NCI-H1436 (cell line): ENCODE measurements around the gene MYO1H.
A peak's percentile ranks its signal among the peaks of the same experiment; 100 is the strongest.
"Not testable (repeated sequence)": the region's sequence is repeated elsewhere in the genome, so short reads cannot be mapped to it uniquely, and the experiment has no call there.

Experiments used
- DNase-seq: peaks from one replicate; lab custom pipeline; 2025; lab: John Stamatoyannopoulos, UW

The MYO1H gene

DNA sequence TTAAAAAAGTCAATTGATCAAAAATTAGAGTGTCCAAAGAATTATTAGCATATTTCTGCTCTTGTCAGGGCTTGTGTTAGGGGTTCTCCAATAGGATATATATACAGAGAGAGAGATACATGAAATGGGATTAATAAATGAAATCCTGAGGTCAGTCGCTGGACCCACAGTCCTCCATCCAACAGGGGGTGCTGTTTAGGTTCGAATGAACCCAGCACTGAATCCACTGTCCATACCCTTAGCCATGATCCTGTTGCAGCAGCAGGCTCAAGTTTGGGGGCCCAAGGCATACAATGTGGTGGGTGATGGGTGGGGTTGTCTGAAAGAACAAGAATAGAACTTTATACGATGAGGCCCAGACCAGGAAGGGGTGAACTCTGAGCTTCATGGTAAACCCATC, 780 bp upstream of the MYO1H start:
- no peak for DNase-seq

DNA sequence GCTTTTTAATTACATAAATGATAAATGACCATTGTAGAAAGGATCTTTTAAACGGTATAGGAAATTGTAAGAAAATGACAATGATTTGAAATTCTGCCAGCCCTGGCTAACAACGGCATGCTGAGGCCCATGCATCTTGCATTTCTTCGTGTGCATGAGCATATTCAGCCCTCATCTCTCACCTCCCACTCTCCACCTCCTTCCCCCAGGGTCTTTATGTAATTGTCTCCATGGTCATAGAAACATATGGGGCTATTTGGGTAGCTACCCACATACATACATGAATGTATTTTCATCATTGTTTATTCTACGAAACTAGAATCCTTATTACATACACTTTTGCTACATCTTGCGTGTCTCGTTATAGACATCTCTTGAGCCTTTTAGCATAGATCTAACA, 4.5 kb downstream of the MYO1H start:
- DNase-seq = no peak

DNA sequence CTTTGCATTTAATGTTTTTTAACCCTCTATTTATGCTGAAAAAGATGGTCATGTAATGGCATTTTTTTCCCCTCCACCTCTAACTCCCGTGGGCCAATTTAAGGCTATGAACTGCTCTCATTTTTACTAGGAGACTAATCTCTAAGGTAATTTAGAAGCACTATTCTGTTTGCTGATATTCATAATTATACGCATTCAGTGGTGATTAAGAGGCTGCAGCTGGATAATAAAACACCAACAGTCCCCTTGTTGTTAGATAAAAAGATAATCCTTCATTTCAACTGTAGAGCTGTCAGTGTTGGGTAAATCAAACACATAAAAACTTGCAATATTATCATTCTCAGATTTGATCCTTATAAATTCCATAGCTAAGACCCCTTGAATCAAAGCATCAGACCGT, 8.9 kb downstream of the MYO1H start:
- no peak for DNase-seq

DNA sequence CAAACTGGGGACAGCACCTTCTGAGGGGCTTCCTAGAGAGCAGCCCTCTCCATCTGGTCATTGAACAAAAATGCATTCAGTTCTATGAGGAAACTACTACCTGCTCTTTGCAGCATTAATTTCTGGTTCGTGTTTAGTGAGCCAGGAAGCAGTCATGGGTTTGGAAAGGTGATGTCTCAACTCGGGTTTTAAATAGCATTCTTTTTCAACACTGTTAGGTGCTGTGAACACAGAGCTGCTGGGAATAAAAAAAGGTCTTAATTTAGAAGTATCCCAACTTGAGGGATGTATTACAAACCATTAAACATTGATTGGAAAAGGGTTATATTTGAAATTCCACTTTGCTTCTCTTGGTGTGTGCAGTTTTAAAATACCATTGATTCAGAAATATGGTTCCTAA, 9.3 kb downstream of the MYO1H start:
- no peak for DNase-seq

DNA sequence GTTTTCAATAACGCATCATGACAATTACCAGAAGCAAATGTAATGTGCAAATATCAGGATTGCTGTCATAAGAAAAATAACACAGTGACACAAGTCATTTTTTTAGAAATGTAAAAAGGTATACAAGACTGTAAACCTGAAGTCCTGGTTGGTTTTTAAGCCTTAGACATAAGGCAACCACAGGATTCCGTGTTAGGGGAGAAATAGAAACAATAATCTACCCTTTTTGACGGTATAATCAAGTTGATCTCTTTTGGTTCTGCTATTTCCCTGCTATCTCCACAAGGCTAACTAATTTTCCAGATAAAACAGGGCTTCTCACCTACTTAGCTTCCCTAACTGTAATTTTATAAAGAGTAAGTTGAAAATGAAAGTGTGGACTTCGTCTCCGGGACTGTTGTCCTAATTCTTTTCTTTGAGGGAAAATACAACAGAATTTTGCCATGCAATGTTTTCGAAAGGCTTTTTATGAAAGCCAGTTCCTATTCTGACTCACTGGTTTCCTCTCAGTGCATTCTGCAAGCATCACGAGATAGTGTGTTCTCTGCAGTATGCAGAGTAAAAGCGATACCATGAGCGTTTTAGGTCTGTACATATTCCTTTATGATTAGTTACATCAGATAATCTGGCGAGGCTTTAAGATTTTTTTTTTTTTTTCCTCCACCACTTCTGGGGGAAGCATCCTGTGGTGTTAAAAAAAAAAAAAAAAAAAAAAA, 10.6 kb downstream of the MYO1H start:
- DNase-seq = no peak

DNA sequence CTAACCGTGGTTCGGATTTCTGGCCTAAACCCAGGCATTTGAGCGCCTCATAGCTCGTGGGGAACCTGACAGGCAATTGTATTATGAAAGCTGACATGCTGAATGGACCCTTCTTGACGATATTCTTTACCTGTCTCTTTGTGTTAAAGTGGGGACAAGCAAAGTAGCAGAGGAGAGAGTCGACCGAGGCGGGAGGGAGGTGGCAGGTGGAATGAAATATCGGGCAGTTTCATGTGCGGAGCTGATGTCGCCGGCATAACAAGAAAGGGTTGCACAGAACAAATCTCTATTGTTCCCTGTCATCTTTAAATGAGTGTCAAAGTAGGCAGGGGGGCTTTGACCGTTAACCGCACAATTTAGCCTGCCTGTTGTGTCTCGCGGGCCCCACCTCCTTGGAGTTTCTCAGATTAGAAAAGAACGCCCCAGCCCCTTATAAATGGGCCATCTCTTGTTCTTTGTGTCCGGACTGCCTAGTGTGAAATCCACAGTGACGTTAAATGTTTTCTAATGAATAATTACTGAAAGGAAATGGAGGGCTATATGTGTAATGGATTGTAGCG, 11.5 kb downstream of the MYO1H start:
- no peak for DNase-seq

DNA sequence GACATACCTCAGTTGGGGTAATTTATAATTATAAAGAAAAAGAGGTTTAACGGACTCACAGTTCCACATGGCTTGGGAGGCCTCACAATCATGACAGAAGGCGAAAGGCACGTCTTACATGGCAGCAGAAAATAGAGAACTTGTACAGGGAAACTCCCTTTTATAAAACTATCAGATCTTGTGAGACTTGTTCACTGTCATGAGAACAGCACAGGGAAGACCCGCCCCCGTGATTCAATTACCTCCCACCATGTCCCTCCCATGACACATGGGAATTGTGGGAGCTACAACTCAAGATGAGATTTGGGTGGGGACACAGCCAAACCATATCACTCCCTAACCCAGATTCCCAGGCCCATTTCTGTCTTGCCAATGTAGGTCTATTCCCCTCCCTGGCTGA, 22.1 kb downstream of the MYO1H start:
- DNase-seq = no peak

DNA sequence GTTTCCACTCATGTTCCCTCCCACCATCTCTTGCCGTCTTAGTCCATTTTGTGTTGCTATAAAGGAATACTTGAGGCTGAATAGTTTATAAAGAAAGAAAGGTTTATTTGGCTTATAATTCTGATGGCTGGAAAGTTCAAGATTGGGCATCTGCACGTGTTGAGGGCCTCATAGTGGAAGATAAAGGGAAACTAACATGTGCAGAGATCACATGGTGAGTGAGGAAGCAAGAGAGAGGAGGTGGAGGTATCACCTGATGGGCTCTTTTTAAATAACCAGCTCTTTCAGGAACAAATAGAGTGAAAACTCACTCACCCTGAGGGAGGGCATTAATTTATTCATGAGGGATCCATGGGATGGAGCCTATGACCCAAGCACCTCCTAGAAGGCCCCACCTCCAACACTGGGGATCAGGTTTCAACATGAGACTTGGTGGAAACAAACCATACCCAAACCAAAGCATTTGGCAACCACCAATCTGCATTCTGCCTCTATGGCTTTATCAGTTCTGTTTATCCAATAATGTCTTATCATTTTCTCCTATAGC, 29.5 kb downstream of the MYO1H start:
- DNase-seq = no peak

DNA sequence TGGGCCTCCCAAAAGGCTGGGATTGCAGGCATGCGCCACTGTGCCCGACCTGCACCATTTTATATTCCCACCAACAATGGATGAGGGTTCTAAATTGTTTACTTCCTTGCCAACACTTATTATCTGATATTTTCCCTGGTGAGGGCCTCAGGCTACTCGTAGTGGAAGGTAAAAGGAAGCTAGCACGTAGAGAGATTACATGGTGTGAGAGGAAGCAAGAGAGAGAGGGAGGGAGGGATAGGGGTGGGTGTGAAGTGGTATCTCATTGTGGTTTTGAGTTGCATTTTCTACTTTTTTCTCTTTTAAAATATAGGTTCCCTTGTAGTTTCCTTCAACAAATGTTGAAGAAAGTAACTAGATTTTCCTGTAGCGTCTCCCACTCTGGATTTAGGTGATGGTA, 30.9 kb downstream of the MYO1H start:
- no peak for DNase-seq

DNA sequence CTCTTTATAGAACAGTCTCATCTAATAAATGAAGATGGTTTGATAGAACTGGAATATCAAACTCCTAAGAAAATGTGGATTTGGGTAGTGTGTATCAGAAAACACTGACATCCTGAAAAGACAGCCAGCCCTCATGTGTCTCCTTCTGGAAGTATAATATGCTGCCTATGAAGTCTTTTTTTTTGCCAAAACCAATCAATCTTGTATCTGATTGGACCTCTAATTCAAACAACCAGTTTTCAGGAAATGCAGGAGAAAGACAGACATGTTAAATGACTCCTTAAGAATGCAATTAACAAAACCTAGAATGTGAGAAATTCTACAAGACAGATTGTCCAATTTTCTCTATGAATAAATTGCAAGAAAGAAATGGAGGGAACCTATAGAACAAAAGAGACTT, 34.3 kb downstream of the MYO1H start:
- no peak for DNase-seq

DNA sequence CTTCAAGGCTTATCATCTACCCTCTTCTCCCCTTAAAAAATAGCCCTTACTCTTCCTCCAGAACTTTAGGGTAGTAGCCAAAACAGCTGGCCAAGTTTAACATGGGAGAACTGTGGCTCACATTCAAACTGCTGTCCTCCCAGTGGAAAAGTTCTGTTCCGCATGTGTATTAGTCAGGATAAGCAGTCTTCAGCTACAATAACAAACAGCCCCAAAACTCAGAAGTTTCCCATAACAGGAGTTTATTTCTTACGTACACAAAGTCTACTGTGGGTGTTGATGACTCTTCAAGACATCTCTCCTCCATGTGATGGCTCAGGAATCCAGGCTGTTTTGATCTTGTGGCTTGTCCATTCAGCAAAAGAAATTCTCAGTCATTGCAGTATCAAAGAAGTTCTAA, 35.5 kb downstream of the MYO1H start:
- DNase-seq = no peak

DNA sequence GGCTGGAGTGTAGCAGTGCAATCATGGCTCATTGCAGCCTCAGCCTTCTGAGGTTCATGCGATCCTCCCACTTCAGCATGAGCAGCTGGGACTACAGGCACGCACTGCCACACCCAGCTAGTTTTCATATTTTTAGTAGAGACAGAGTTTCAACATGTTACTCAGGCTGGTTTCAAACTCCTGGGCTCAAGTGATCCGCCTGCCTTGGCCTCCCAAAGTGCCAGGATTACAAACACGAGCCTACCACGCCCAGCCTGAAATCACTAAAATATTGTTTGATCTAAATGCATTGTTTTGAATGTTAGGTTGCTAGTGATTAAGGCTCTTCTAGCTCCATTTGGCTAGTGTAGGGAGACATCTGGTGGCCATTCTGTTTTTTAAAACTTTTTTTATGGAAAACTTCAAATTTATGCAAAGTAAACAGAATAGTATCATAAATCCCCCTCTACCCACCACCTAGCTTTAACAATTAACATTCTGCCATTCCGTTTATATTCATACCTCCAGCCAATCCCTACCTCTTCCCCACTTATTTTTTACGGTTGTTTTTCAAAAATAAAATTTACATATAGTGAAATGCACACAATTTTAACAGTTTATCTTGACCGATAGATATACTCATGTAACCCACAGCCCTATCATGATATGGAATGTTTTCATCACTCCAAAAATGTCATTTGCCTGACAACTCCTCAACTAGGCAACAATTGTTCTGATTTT, 37.8 kb downstream of the MYO1H start:
- DNase-seq = peak; percentile 37

DNA sequence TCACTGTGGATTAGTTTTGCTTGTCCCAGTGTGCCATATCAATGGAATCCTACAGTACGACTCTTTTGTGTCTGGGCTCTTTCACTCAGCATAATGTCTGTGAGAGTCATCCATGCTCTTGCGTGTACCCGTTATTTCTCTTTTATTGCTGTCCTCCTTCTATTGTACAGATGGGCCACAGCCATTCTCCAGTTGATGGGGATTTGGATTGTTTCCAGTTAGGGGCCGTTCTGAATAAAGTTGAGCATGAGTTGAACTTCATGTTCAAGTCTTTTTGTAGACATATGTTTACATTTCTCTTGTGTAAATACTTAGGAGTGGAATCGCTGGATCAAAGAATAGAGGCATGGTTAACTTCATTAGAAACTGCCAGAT, 38.3 kb downstream of the MYO1H start:
- DNase-seq = no peak

DNA sequence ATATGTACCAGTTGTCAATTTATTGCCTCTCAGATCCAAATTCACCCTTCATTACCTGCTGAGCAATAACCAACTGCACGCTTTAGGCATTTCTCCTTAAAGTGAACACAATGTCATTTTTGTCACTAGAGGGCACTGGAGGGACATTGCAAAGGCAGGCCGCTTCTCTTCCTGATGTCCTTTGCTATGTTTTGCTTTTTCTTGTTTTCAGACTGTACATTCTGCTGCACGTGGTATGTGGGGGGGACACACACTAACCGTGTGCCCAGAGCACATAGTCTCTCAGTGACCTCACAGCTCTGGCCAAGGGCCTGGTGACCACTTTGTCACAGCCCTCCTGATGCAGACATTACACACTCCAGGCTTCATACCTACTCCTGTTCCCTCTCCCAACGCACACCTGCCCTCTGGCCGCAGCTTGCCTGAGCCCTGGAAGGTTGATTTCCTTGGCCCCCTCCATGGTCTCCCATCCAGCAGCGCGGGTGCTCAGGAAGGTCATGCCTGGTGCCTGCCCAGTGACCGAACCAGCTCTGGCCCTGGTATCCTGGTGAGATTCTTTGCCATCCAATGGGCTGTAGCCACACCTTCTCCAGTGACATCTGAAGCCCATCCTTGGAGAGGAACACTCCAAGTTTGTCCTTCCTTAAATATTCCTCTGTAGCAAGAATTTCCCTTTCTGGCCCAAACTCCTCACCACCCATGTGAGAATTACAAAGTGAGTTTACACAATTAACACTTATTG, 39.9 kb downstream of the MYO1H start:
- DNase-seq = no peak

DNA sequence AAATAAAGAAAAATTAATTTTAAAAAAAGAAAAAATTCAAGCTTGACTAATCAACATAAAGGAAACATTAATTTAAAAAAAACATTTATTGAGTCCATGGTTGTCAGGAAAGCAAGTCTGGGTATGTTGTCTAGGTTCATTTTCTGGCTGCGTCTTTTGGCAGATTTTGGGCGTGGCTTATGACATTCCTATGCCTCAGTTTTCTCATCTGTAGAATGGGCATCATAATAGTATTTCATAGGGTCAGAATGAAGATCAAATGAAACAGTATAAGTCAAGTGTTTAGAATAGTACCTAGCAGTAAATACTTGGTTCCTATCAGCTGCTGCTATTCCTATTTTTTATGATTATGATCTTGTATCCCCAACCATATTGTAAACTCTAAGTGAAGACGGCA, 40.5 kb downstream of the MYO1H start:
- no peak for DNase-seq

DNA sequence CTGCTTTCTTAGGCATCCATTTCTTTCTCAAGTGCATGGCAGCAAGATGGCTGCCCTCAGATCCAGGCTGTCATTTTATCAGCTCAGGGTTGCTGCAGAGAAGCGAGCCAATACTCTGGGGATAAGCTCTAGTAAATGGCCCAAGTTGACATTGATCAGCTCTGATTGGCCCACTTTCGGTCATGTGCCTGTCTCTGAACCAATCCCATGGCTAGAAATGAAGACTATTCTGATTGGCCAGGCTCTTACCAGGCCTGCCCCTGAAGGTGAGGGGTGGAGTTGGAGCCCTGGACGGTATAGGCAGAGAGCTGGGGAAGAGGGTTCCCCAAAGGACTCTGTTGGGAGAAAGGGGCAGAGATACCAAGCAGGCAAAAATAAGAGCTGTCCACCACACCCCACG, 41.4 kb downstream of the MYO1H start:
- DNase-seq = peak; percentile 30

DNA sequence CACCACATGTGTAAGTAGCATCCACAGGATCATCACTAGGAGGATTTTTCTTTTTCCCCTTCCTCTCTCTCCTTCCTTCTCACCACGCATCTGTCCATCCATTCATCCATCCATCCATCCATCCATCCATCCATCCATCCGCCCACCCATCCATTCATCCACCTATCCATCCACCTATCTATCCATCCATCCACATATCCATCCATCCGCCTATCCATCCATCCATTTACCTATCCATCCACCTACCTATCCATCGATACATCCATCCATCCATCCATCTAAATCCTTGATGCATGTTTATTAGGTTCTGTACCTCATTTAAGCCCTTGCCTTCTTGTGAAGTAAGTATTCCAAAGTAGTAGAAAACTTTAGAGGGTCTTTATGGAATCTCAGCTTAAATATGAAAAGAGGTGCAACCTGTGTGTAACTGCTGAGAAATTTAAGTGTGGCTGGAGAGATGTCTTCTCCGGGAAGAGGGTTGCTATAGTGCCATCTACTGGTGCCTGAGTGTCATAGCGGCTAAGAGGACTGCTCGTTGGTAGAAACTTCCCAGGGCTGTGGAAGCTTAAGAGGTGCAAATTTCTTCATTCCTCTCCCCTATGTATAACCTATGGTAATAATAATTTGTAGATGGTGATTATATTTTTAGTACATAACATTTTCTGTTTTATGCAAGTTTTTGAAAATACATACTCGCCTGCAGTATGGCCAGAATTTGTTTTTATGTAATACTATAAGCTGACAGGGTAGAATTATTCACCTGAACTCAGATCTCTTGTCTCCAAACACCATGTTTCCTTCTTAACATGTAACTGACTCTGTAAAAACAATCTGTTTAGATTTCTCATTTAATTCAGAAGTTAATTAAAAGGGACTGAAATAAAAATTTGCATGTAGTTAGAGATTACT, 46.0 kb downstream of the MYO1H start:
- peak; percentile 69 for DNase-seq

DNA sequence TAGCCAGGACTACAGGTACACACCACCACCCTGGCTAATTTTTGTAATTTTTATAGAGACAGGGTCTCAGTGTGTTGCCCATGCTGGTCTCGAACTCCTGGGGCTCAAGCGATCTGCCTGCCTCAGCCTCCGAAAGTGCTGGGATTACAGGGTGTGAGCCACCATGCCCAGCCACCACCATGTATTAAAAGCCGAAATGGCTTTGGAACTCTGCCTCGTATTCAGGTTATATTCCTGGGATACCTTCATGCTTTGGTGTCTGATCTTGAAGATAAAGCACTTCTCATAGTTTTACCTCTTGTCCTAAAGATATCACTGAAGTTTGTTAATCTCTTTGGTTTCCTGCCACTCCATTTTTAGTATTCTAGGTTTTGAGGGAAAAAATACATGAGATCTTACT, 47.2 kb downstream of the MYO1H start:
- DNase-seq = no peak

DNA sequence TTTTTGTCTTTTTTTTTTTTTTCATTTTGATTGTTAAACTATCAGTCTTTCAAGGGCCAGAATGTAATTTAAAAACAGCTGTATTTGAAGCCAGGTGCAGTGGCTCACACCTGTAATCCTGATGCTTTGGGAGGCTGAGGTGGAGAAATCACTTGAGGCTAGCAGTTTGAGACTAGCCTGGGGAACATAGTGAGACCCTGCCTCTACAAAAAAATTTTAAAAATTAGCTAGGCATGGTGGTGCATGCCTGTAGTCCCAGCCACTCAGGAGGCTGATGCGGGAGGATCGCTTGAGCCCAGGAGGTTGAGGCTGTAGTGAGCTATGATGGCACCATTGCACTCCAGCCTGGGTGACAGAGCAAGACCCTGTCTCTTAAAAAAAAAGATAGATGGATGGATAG, 57.1 kb downstream of the MYO1H start:
- not testable (repeated sequence) for DNase-seq

DNA sequence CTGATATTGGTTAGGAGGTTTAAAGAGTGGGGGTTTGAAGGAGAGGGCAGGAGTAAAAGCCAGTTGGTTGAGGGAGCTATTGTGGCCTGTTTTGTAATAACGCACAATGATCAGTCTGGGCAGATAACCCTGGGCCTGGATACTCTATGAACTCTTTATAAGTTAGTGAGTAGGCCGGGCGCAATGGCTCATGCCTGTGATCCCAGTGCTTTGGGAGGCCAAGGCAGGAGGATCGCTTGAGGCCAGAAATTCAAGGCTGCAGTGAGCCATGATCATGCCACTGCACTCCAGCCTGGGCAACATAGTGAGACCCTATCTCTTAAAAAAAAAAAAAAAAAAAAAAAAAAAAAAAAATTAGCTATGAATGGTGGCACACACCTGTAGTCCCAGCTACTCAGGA, 58.4 kb downstream of the MYO1H start:
- not testable (repeated sequence) for DNase-seq

DNA sequence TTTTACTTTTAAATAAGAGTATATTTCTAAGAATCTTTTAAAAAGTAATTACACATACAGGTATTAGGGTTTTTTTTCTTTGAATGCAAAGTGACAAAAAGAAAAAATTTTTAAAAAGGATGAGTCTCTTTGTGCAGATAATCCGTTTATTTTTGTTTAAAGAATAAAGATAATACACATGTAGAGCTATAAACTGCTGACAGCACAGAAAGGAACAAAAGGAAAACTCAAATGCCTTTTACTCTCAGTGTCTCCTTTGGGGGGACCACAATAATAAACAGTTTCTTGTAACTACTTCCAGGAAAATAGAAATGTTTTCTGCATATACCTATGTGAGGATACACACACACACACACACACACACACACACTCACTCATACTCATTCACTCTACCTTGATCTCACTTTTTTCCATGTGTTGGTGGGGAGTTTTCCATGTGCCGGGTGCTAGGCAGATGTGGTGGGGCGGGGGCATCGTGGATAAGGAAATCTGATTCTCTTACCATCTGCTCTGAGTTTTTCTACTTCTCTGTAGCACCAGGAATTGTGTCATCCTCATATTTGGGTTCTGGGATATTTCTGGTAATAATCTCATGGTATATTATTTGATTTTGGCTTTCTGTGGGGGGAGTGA, 71.3 kb downstream of the MYO1H start:
- no peak for DNase-seq
